HepG2 (cell line): ENCODE data around the gene ITPRIP. TPM values are rescaled to one million over a fixed set of nuclear protein-coding genes. Genes with fewer than 3 reads are reported as not detected.

Source experiments
- ARNTL ChIP-seq: sonication (generic); formaldehyde crosslinking; IDR thresholded peaks from 2 replicates; pipeline ENCODE4 v1.4.0; 2020; ENCODE audit warnings: mild to moderate bottlenecking, missing genetic modification reagents
- BCL3 ChIP-seq: sonication (generic); formaldehyde crosslinking; IDR thresholded peaks from 2 replicates; pipeline ENCODE4 v1.5.1; 2020; ENCODE audit warnings: mild to moderate bottlenecking, missing genetic modification reagents, moderate library complexity
- CHCHD3 ChIP-seq: sonication (generic); formaldehyde crosslinking; IDR thresholded peaks from 2 replicates; pipeline ENCODE4 v1.8.0; 2022; ENCODE audit warnings: mild to moderate bottlenecking, missing genetic modification reagents, moderate library complexity
- EED ChIP-seq: sonication (generic); formaldehyde crosslinking; IDR thresholded peaks from 2 replicates; pipeline ENCODE4 v1.5.0; 2020; ENCODE audit warnings: mild to moderate bottlenecking, missing genetic modification reagents
- GTF2F1 ChIP-seq: fragments of 150-350 bp; IDR thresholded peaks from 2 replicates; pipeline ENCODE4 v1.6.1; 2014; ENCODE audit warnings: low read length
- GTF3A ChIP-seq: sonication (generic); formaldehyde crosslinking; conservative IDR thresholded peaks from 2 replicates; pipeline ENCODE4 v1.4.0; 2020; ENCODE audit warnings: mild to moderate bottlenecking, missing genetic modification reagents
- HES4 ChIP-seq: sonication (generic); formaldehyde crosslinking; IDR thresholded peaks from 2 replicates; pipeline ENCODE4 v1.9.0; 2021; ENCODE audit warnings: mild to moderate bottlenecking, missing genetic modification reagents, borderline replicate concordance
- HNRNPH1 ChIP-seq: fragments of 200-400 bp; formaldehyde crosslinking; optimal IDR thresholded peaks from 2 replicates; pipeline ENCODE3; 2017; ENCODE audit warnings: mild to moderate bottlenecking, low read depth, low read length
- HNRNPLL ChIP-seq: fragments of 200-400 bp; formaldehyde crosslinking; IDR thresholded peaks from 2 replicates; pipeline ENCODE4 v1.6.1; 2017; ENCODE audit warnings: mild to moderate bottlenecking, low read depth, low read length; ENCODE audit not compliant: poor library complexity, severe bottlenecking
- JARID2 ChIP-seq: sonication (generic); formaldehyde crosslinking; IDR thresholded peaks from 2 replicates; pipeline ENCODE4 v1.8.1; 2023; ENCODE audit warnings: missing genetic modification reagents, inconsistent platforms; ENCODE audit not compliant: insufficient replicate concordance
- KDM1A ChIP-seq: IDR thresholded peaks from 2 replicates; pipeline ENCODE4 v1.6.1; 2016; ENCODE audit warnings: missing compliant biosample characterization
- MYNN ChIP-seq: sonication (generic); formaldehyde crosslinking; IDR thresholded peaks from 2 replicates; pipeline ENCODE4 v1.4.0; 2020; ENCODE audit warnings: mild to moderate bottlenecking, low read depth, missing genetic modification reagents
- NRL ChIP-seq: sonication (generic); formaldehyde crosslinking; IDR thresholded peaks from 2 replicates; pipeline ENCODE4 v1.5.0; 2020; ENCODE audit warnings: missing genetic modification reagents, mild to moderate bottlenecking, moderate library complexity, borderline replicate concordance
- ONECUT2 ChIP-seq: sonication (generic); formaldehyde crosslinking; IDR thresholded peaks from 2 replicates; pipeline ENCODE4 v1.4.0; 2020; ENCODE audit warnings: missing genetic modification reagents
- RNF219 ChIP-seq: sonication (generic); formaldehyde crosslinking; IDR thresholded peaks from 2 replicates; pipeline ENCODE4 v1.5.0; 2020; ENCODE audit warnings: mild to moderate bottlenecking, missing genetic modification reagents
- SAP130 ChIP-seq: IDR thresholded peaks from 2 replicates; pipeline ENCODE4 v1.6.1; 2016; ENCODE audit warnings: low read depth
- SNAI1 ChIP-seq: sonication (generic); formaldehyde crosslinking; IDR thresholded peaks from 2 replicates; pipeline ENCODE4 v1.5.0; 2020; ENCODE audit warnings: mild to moderate bottlenecking, missing genetic modification reagents, borderline replicate concordance
- SPEN ChIP-seq: sonication (generic); formaldehyde crosslinking; IDR thresholded peaks from 2 replicates; pipeline ENCODE4 v1.5.1; 2020; ENCODE audit warnings: low read depth, mild to moderate bottlenecking, missing genetic modification reagents
- TCF7 ChIP-seq: sonication (generic); IDR thresholded peaks from 2 replicates; pipeline ENCODE4 v1.6.1; 2016; ENCODE audit warnings: antibody characterized with exemption, low read depth
- TEF ChIP-seq: sonication (generic); formaldehyde crosslinking; IDR thresholded peaks from 2 replicates; pipeline ENCODE4 v1.5.0; 2020; ENCODE audit warnings: missing genetic modification reagents
- TOPORS ChIP-seq: sonication (generic); formaldehyde crosslinking; IDR thresholded peaks from 2 replicates; pipeline ENCODE4 v1.8.0; 2023; ENCODE audit warnings: mild to moderate bottlenecking, missing genetic modification reagents
- ZFYVE20 ChIP-seq: sonication (generic); formaldehyde crosslinking; IDR thresholded peaks from 2 replicates; pipeline ENCODE4 v1.8.0; 2023; ENCODE audit warnings: low read depth, mild to moderate bottlenecking, moderate library complexity, missing genetic modification reagents, borderline replicate concordance
- ZNF430 ChIP-seq: sonication (generic); formaldehyde crosslinking; IDR thresholded peaks from 2 replicates; pipeline ENCODE4 v1.9.0; 2021; ENCODE audit warnings: mild to moderate bottlenecking, missing genetic modification reagents
- ZNF431 ChIP-seq: sonication (generic); formaldehyde crosslinking; IDR thresholded peaks from 2 replicates; pipeline ENCODE4 v1.9.0; 2022; ENCODE audit warnings: missing genetic modification reagents, low read depth, mild to moderate bottlenecking, borderline replicate concordance
- ZNF598 ChIP-seq: sonication (generic); formaldehyde crosslinking; IDR thresholded peaks from 2 replicates; pipeline ENCODE4 v1.5.1; 2020; ENCODE audit warnings: mild to moderate bottlenecking, missing genetic modification reagents, borderline replicate concordance
- ZNF652 ChIP-seq: IDR thresholded peaks from 2 replicates; pipeline ENCODE4 v1.6.1; 2016; ENCODE audit warnings: low read depth, borderline replicate concordance
- polyA plus RNA-seq, 8 experiments: library from polyadenylated mRNA; depleted of rRNA in 3 of 8; stranded (reverse) in 7 of 8; unstranded in 1 of 8; fragments of >200 nt; fragmentation: Illumina TruSeq in 4 of 8; extraction: Trizol in 4 of 8; gene quantifications; 2 replicates each; pipeline versions ENCODE4 v1.2.1 to v1.2.3, GENCODE V29; 2011 to 2016; ENCODE audit warnings: low read depth in 4 of 8, missing spikeins in 1 of 8, mixed read lengths in 1 of 8; ENCODE audit not compliant: insufficient read depth in 1 of 8
- total RNA-seq, 5 experiments: library from RNA; depleted of rRNA; stranded (reverse); fragments of >200 nt; fragmentation: Illumina TruSeq; extraction: Trizol; gene quantifications; 2 replicates each; pipeline ENCODE4 v1.2.3, GENCODE V29; 2016; ENCODE audit warnings: low read depth in 1 of 5

Gene ITPRIP
- total and polyA plus RNA-seq, 2 of the 13 experiments (the other 11 are each of a cell fraction or from before 2014, with no cell fraction given), result 1.00 to 2.8 TPM

GRCh38 chr10:104288355-104288754 is 49.9 kb downstream of the ITPRIP start (continued):
- TF ChIP-seq BCL3 (CRISPR knock-in tag), result no peak
- no peak for TF ChIP-seq ZNF598 (CRISPR knock-in tag)
- TF ChIP-seq TEF (CRISPR knock-in tag), result no peak
- no peak for TF ChIP-seq RNF219 (CRISPR knock-in tag)
- no peak; the same call in 1 of the 2 replicates for TF ChIP-seq SPEN (CRISPR knock-in tag)
- no peak for TF ChIP-seq HNRNPLL
- no peak for TF ChIP-seq ZNF430 (CRISPR knock-in tag)
- TF ChIP-seq TCF7, result peak; percentile 95
- peak; percentile 48; the same call in 1 of the 2 replicates for TF ChIP-seq ZNF652 (CRISPR knock-in tag)
- TF ChIP-seq TOPORS (CRISPR knock-in tag), result no peak
- TF ChIP-seq ZNF431 (CRISPR knock-in tag), result no peak
- TF ChIP-seq KDM1A (CRISPR knock-in tag), result peak; percentile 25; the same call in 1 of the 2 replicates
- no peak for TF ChIP-seq GTF2F1
- TF ChIP-seq GTF3A (CRISPR knock-in tag), result no peak
- no peak for TF ChIP-seq CHCHD3 (CRISPR knock-in tag)
- TF ChIP-seq ONECUT2, result no peak
- TF ChIP-seq MYNN (CRISPR knock-in tag), result no peak
- TF ChIP-seq ZFYVE20 (CRISPR knock-in tag), result no peak
- no peak for TF ChIP-seq JARID2
- no peak for TF ChIP-seq HNRNPH1
- no peak for TF ChIP-seq NRL (CRISPR knock-in tag)
- TF ChIP-seq ARNTL (CRISPR knock-in tag), result no peak
- no peak for TF ChIP-seq SNAI1 (CRISPR knock-in tag)
- TF ChIP-seq EED (CRISPR knock-in tag), result no peak
- TF ChIP-seq HES4 (CRISPR knock-in tag), result no peak
- peak; percentile 80 for TF ChIP-seq SAP130
